Astrocyte (in vitro differentiated cells and primary cell): Measurements from ENCODE around the gene LRRC4C.

Experiments
- EZH2 ChIP-seq: IDR thresholded peaks from 2 replicates; pipeline ENCODE4 v1.6.1; 2012; ENCODE audit warnings: mild to moderate bottlenecking, low read length, inconsistent platforms; ENCODE audit not compliant: insufficient read depth
- TF ChIP-seq, protein P1 (sequence below): IDR thresholded peaks from 2 replicates; pipeline ENCODE4 v1.5.1; 2011; ENCODE audit warnings: low read depth, mild to moderate bottlenecking, inconsistent platforms, low read length, moderate library complexity; ENCODE audit not compliant: insufficient read depth

GRCh38 chr11:40203606-40204005 is 1255.8 kb downstream of the LRRC4C start:
- TF ChIP-seq, protein P1, sequence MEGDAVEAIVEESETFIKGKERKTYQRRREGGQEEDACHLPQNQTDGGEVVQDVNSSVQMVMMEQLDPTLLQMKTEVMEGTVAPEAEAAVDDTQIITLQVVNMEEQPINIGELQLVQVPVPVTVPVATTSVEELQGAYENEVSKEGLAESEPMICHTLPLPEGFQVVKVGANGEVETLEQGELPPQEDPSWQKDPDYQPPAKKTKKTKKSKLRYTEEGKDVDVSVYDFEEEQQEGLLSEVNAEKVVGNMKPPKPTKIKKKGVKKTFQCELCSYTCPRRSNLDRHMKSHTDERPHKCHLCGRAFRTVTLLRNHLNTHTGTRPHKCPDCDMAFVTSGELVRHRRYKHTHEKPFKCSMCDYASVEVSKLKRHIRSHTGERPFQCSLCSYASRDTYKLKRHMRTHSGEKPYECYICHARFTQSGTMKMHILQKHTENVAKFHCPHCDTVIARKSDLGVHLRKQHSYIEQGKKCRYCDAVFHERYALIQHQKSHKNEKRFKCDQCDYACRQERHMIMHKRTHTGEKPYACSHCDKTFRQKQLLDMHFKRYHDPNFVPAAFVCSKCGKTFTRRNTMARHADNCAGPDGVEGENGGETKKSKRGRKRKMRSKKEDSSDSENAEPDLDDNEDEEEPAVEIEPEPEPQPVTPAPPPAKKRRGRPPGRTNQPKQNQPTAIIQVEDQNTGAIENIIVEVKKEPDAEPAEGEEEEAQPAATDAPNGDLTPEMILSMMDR: no peak
- no peak for TF ChIP-seq EZH2
